ENCODE results near the gene FN3KRP.

The FN3KRP gene

GRCh38 chr17:82692268-82692667, 24.2 kb upstream of the FN3KRP start:
- H3K9ac ChIP-seq (ENCODE audit: low read length), result no peak overlapping the region
- no peak overlapping the region for H3K27ac ChIP-seq (ENCODE audit: low read length)
- H2AFZ ChIP-seq (ENCODE audit: low read depth, low read length), result no peak overlapping the region
- no peak overlapping the region for H3K4me3 ChIP-seq (ENCODE audit: low read length)
- no peaks in the 10 kb centered on the region for H3K27me3 ChIP-seq (ENCODE audit: low read depth, low read length)
- H3K4me1 ChIP-seq (ENCODE audit: low read length), result peaks cover 23% of the 10 kb centered on the region
- H3K36me3 ChIP-seq (replicated peaks; ENCODE audit: low read depth, low read length), result peaks cover 9% of the 10 kb centered on the region
- H3K79me2 ChIP-seq (ENCODE audit: low read length), result 0 out of 2 replicates have a peak, but pooled peaks cover 2% of the 10 kb centered on the region
- H3K9me3 ChIP-seq (ENCODE audit: insufficient read depth, low read length), result peaks cover 9% of the 10 kb centered on the region; the same call in 1 of the 2 replicates
- H4K20me1 ChIP-seq (ENCODE audit: insufficient read depth, low read length), result no peaks in the 10 kb centered on the region
- H3K4me2 ChIP-seq (ENCODE audit: low read length), result no peak overlapping the region
- TF ChIP-seq EZH2phosphoT487 (IDR thresholded peaks at IDR 0.05; ENCODE audit: low read depth) (no peak), CTCF (IDR thresholded peaks at IDR 0.05; ENCODE audit: low read depth, low read length) (no peak)

- no peak overlapping the region for H3K4me2 ChIP-seq (ENCODE audit: low read length)
Measured at GRCh38 chr17:82693168-82693867, 23.2 kb upstream of the FN3KRP start.

GRCh38 chr17:82694647-82695046, 21.9 kb upstream of the FN3KRP start:
- peaks cover 9% of the 10 kb centered on the region; the same call in 1 of the 2 replicates for H3K9me3 ChIP-seq (ENCODE audit: insufficient read depth, low read length)
- H3K79me2 ChIP-seq (ENCODE audit: low read length), result peaks cover 8% of the 10 kb centered on the region; the same call in 1 of the 2 replicates
- H4K20me1 ChIP-seq (ENCODE audit: insufficient read depth, low read length), result no peaks in the 10 kb centered on the region
- peaks cover 9% of the 10 kb centered on the region for H3K36me3 ChIP-seq (replicated peaks; ENCODE audit: low read depth, low read length)
- H3K27ac ChIP-seq (ENCODE audit: low read length), result no peak overlapping the region
- no peaks in the 10 kb centered on the region for H3K27me3 ChIP-seq (ENCODE audit: low read depth, low read length)
- no peak for TF ChIP-seq EZH2phosphoT487 (IDR thresholded peaks at IDR 0.05; ENCODE audit: low read depth)
- TF ChIP-seq CTCF (IDR thresholded peaks at IDR 0.05; ENCODE audit: low read depth, low read length), result no peak
- H3K4me1 ChIP-seq (ENCODE audit: low read length), result peaks cover 7% of the 10 kb centered on the region
- no peak overlapping the region for H3K4me3 ChIP-seq (ENCODE audit: low read length)
- no peak overlapping the region for H3K9ac ChIP-seq (ENCODE audit: low read length)
- no peak overlapping the region for H3K4me2 ChIP-seq (ENCODE audit: low read length)
- no peak overlapping the region for H2AFZ ChIP-seq (ENCODE audit: low read depth, low read length)

More at GRCh38 chr17:82693168-82693867, 23.2 kb upstream of the FN3KRP start:
- H4K20me1 ChIP-seq (ENCODE audit: insufficient read depth, low read length), result no peaks in the 10 kb centered on the region
- H3K9ac ChIP-seq (ENCODE audit: low read length), result no peak overlapping the region
- TF ChIP-seq EZH2phosphoT487 (IDR thresholded peaks at IDR 0.05; ENCODE audit: low read depth), result no peak
- no peak for TF ChIP-seq CTCF (IDR thresholded peaks at IDR 0.05; ENCODE audit: low read depth, low read length)
- peaks cover 9% of the 10 kb centered on the region for H3K36me3 ChIP-seq (replicated peaks; ENCODE audit: low read depth, low read length)
- no peak overlapping the region for H3K4me3 ChIP-seq (ENCODE audit: low read length)
- peaks cover 12% of the 10 kb centered on the region for H3K4me1 ChIP-seq (ENCODE audit: low read length)
- H3K27me3 ChIP-seq (ENCODE audit: low read depth, low read length), result no peaks in the 10 kb centered on the region
- peaks cover 8% of the 10 kb centered on the region; the same call in 1 of the 2 replicates for H3K79me2 ChIP-seq (ENCODE audit: low read length)
- H3K9me3 ChIP-seq (ENCODE audit: insufficient read depth, low read length), result peaks cover 9% of the 10 kb centered on the region; the same call in 1 of the 2 replicates
- no peak overlapping the region for H2AFZ ChIP-seq (ENCODE audit: low read depth, low read length)
- no peak overlapping the region for H3K27ac ChIP-seq (ENCODE audit: low read length)

GRCh38 chr17:82696259-82696658, 20.2 kb upstream of the FN3KRP start:
- no peaks in the 10 kb centered on the region; the same call in 1 of the 2 replicates for H3K4me1 ChIP-seq (ENCODE audit: low read length)
- H3K4me2 ChIP-seq (ENCODE audit: low read length), result no peak overlapping the region
- TF ChIP-seq CTCF (IDR thresholded peaks at IDR 0.05; ENCODE audit: low read depth, low read length) (no peak), EZH2phosphoT487 (IDR thresholded peaks at IDR 0.05; ENCODE audit: low read depth) (no peak)
- peaks cover 8% of the 10 kb centered on the region; the same call in 1 of the 2 replicates for H3K79me2 ChIP-seq (ENCODE audit: low read length)
- peaks cover 9% of the 10 kb centered on the region for H3K36me3 ChIP-seq (replicated peaks; ENCODE audit: low read depth, low read length)
- no peak overlapping the region for H3K4me3 ChIP-seq (ENCODE audit: low read length)
- H3K27me3 ChIP-seq (ENCODE audit: low read depth, low read length), result no peaks in the 10 kb centered on the region
- no peak overlapping the region for H3K9ac ChIP-seq (ENCODE audit: low read length)
- no peaks in the 10 kb centered on the region for H4K20me1 ChIP-seq (ENCODE audit: insufficient read depth, low read length)
- peaks cover 9% of the 10 kb centered on the region; the same call in 1 of the 2 replicates for H3K9me3 ChIP-seq (ENCODE audit: insufficient read depth, low read length)
- no peak overlapping the region for H2AFZ ChIP-seq (ENCODE audit: low read depth, low read length)
- H3K27ac ChIP-seq (ENCODE audit: low read length), result no peak overlapping the region

Measured in OCI-LY3 (cell line).